Activated CD4-positive, alpha-beta T cell treated with anti-CD3 and anti-CD28 coated beads for 48 hours (primary cell): ENCODE measurements around the gene ELAVL1.
A peak's percentile ranks its signal among the peaks of the same experiment; 100 is the strongest.
"Not testable (repeated sequence)": the region's sequence is repeated elsewhere in the genome, so short reads cannot be mapped to it uniquely, and the experiment has no call there.

Experiments used
- DNase-seq: peaks from one replicate; pipeline ENCODE4 v3.0.0-alpha.2; 2020

Gene ELAVL1

GRCh38 chr19:8005534-8006256, at the start of gene ELAVL1:
Gene ELAVL1 (minus strand): TSS chr19:8005641. CDS start chr19:7991815, 13,826 bp downstream.
- DNase-seq: peak; percentile 92

GRCh38 chr19:8054169-8054568, 48.7 kb upstream of the ELAVL1 start:
- DNase-seq: no peak

GRCh38 chr19:8052464-8052859, 47.0 kb upstream of the ELAVL1 start, which contains the start of gene CCL25:
Gene CCL25 (plus strand): TSS chr19:8052760. CDS start chr19:8053050, 290 bp downstream.
- DNase-seq: no peak

- peak; percentile 97 for DNase-seq
These were observed 45.0 kb upstream of the ELAVL1 start for GRCh38 chr19:8050274-8051096.

GRCh38 chr19:8046569-8047165, 41.2 kb upstream of the ELAVL1 start:
- DNase-seq: no peak

- no peak for DNase-seq
These were observed 40.6 kb upstream of the ELAVL1 start for GRCh38 chr19:8045872-8046568.

- no peak for DNase-seq
These were observed 38.6 kb upstream of the ELAVL1 start for GRCh38 chr19:8044018-8044417.

- no peak for DNase-seq
These were observed 37.5 kb upstream of the ELAVL1 start for GRCh38 chr19:8042900-8043299.

- DNase-seq: no peak
These were observed 36.1 kb upstream of the ELAVL1 start for GRCh38 chr19:8041531-8041931.

GRCh38 chr19:8039231-8039630, 33.8 kb upstream of the ELAVL1 start:
- no peak for DNase-seq

- DNase-seq: no peak
These were observed 33.4 kb upstream of the ELAVL1 start for GRCh38 chr19:8038815-8039214.

GRCh38 chr19:8036434-8037099, 31.1 kb upstream of the ELAVL1 start:
- no peak for DNase-seq

GRCh38 chr19:8034178-8034525, 28.7 kb upstream of the ELAVL1 start:
- no peak for DNase-seq

GRCh38 chr19:8033287-8034177, 28.1 kb upstream of the ELAVL1 start:
- not testable (repeated sequence) for DNase-seq

GRCh38 chr19:8030960-8031359, 25.5 kb upstream of the ELAVL1 start:
- no peak for DNase-seq

GRCh38 chr19:8028951-8029491, 23.6 kb upstream of the ELAVL1 start:
- no peak for DNase-seq

GRCh38 chr19:8025316-8025715, 19.9 kb upstream of the ELAVL1 start:
- no peak for DNase-seq

- DNase-seq: not testable (repeated sequence)
These were observed 18.8 kb upstream of the ELAVL1 start for GRCh38 chr19:8024256-8024655.

GRCh38 chr19:8023371-8023770, 17.9 kb upstream of the ELAVL1 start:
- DNase-seq: no peak

GRCh38 chr19:8022275-8022674, 16.8 kb upstream of the ELAVL1 start:
- DNase-seq: no peak

GRCh38 chr19:8021374-8021773, 15.9 kb upstream of the ELAVL1 start:
- DNase-seq: no peak
